ENCODE data around the gene TOMM20. TPM values are rescaled to one million over a fixed set of nuclear protein-coding genes. Genes with fewer than 3 reads are reported as not detected.

The TOMM20 gene
- total and polyA plus RNA-seq, 2 of the 8 experiments (the other 6 are each of a cell fraction or from before 2014, with no cell fraction given), result 71.4 to 168 TPM

- ChIA-PET POLR2A (ENCODE audit: partially characterized antibody) (interaction anchor here (0.8 to 2.1 kb wide), 8 partner anchors 8 to 979 kb away, joined by 3 to 6 read pairs (median 4); no protein-coding TSS in a partner anchor), CTCF (ENCODE audit: partially characterized antibody) (interaction anchor here (0.5 to 8.5 kb wide), 43 partner anchors 10 to 968 kb away, joined by 3 to 68 read pairs (median 3); partner anchors contain the start of gene RBM34)
- no peaks in the 10 kb centered on the region for H4K20me1 ChIP-seq (replicated peaks in 1 of 2; ENCODE audit: control insufficient read depth in 1 of 2, insufficient read depth in 2 of 2, low read length in 2 of 2)
- H3K36me3 ChIP-seq (ENCODE audit: control insufficient read depth in 2 of 4, insufficient read depth in 4 of 4, low read length in 3 of 4), result no peaks in the 10 kb centered on the region
- H2AK5ac ChIP-seq (ENCODE audit: low read depth, low read length), result no peak overlapping the region
- no peak overlapping the region for H3K14ac ChIP-seq (ENCODE audit: insufficient read length)
- H3K18ac ChIP-seq (ENCODE audit: extremely low read depth, low read length), result peak overlapping the region; percentile 80; the same call in 1 of the 2 replicates
- no peaks in the 10 kb centered on the region for H3K79me2 ChIP-seq (ENCODE audit: control insufficient read depth in 1 of 2, insufficient read depth in 2 of 2, low read length in 2 of 2)
- H2AFZ ChIP-seq (ENCODE audit: low read length), result peak overlapping the region; percentile 91
- H4K8ac ChIP-seq (ENCODE audit: extremely low read depth, insufficient read depth, low read length), result no peak overlapping the region
- peak overlapping the region; percentile 68; the same call in 1 of the 2 replicates for H2BK5ac ChIP-seq (ENCODE audit: low read depth, low read length)
- no peak for FAIRE-seq
- peak in 1 of 2 experiments; percentile 95 for DNase-seq (ENCODE audit: low read depth in 1 of 2, low spot score in 2 of 2)
- H2BK15ac ChIP-seq (ENCODE audit: low read length), result peak overlapping the region; percentile 88; the same call in 1 of the 2 replicates
- peak overlapping the region; percentile 96; the same call in 1 of the 2 replicates for H2BK12ac ChIP-seq (ENCODE audit: low read depth, low read length)
- no peaks in the 10 kb centered on the region for H3K79me1 ChIP-seq (ENCODE audit: low read depth, low read length)
- H3K9ac ChIP-seq (replicated peaks in 1 of 4; ENCODE audit: extremely low read depth in 1 of 4, low read depth in 3 of 4, low read length in 3 of 4), result no peak overlapping the region; a peak in 2 of 7 replicates
- no peak overlapping the region for H3K56ac ChIP-seq (replicated peaks; ENCODE audit: insufficient read length, low read depth, low read length)
- peaks cover 2 to 24% (median 20%) of the 10 kb centered on the region in 4 experiments for H3K4me1 ChIP-seq (replicated peaks in 1 of 4; ENCODE audit: control insufficient read depth in 3 of 4, insufficient read depth in 4 of 4, low read length in 3 of 4)
- H3K27ac ChIP-seq (ENCODE audit: low read depth, low read length), result no peak overlapping the region
- WGBS, 2 experiments (ENCODE audit: extremely low coverage in 1 of 2, insufficient coverage in 1 of 2, insufficient read length in 1 of 2, insufficient replicate concordance in 2 of 2, low coverage in 1 of 2, low lambda C conversion rate in 2 of 2, missing lambda C conversion rate in 1 of 2), result 32% methylated on average over 24 of the region's 24 CpGs; no CpG with 5 or more reads in 1 of the 2 experiments
- peak overlapping the region; percentile 32 for H4K91ac ChIP-seq (replicated peaks; ENCODE audit: insufficient read length, low read length)
- H3K4me3 ChIP-seq (ENCODE audit: extremely low read depth in 1 of 4, insufficient read depth in 2 of 4, low read depth in 3 of 4, low read length in 4 of 4), result peak overlapping the region in 3 of 4 experiments; percentile 20 to 46 (median 33); a peak in 5 of 8 replicates
- peak overlapping the region; percentile 35 for H3K4ac ChIP-seq (replicated peaks; ENCODE audit: insufficient read length, low read depth, low read length)
- no peak overlapping the region for H2BK20ac ChIP-seq (ENCODE audit: low read length)
- H3K9me3 ChIP-seq (ENCODE audit: insufficient read depth in 2 of 2, low read depth in 1 of 2, low read length in 1 of 2), result no peaks in the 10 kb centered on the region
- no peak overlapping the region for H3K23ac ChIP-seq (ENCODE audit: insufficient read length)
- H4K5ac ChIP-seq (ENCODE audit: insufficient read length, low read depth, low read length), result no peak overlapping the region
- H3K27me3 ChIP-seq (replicated peaks in 1 of 4; ENCODE audit: control insufficient read depth in 3 of 4, extremely low read depth in 1 of 4, insufficient read depth in 3 of 4, low read length in 3 of 4), result no peaks in the 10 kb centered on the region
- H3K4me2 ChIP-seq (ENCODE audit: insufficient read depth in 1 of 2, low read depth in 2 of 2, low read length in 2 of 2), result peak overlapping the region; percentile 1 to 66; a peak in 3 of 4 replicates
- H3K23me2 ChIP-seq (ENCODE audit: low read depth, low read length), result no peaks in the 10 kb centered on the region; the same call in 1 of the 2 replicates
- H2BK120ac ChIP-seq (replicated peaks; ENCODE audit: low read depth, low read length), result peak overlapping the region; percentile 25
- TF ChIP-seq TAF1 (IDR thresholded peaks at IDR 0.05; ENCODE audit: low read depth, low read length) (no peak), ATF2 (IDR thresholded peaks at IDR 0.05; ENCODE audit: low read length) (peak; percentile 50; the same call in 1 of the 2 replicates), RNF2 (IDR thresholded peaks at IDR 0.05; ENCODE audit: borderline replicate concordance, low read depth, low read length, missing control alignments, poor library complexity, severe bottlenecking) (no peak), MAX (IDR thresholded peaks at IDR 0.05) (peak; percentile 22; the same call in 1 of the 2 replicates), NRF1 (IDR thresholded peaks at IDR 0.05; ENCODE audit: low read depth, low read length) (no peak), FOSL1 (IDR thresholded peaks at IDR 0.05; ENCODE audit: insufficient read depth, low read depth, low read length) (no peak), KDM1A (IDR thresholded peaks at IDR 0.05; ENCODE audit: borderline replicate concordance, low read length) (0 out of 2 replicates have a peak, but pooled peaks have one; percentile 8)
Measured at GRCh38 chr1:235093696-235094592, 34.7 kb downstream of the TOMM20 start.

All from H1 (cell line).